OCI-LY7 (cell line): ENCODE measurements around the gene KLHDC10. TPM values are rescaled to one million over a fixed set of nuclear protein-coding genes. Genes with fewer than 3 reads are reported as not detected.

Source experiments
- BruUV-seq: library from RNA; stranded (reverse); fragments of 400-500 nt; replicated peaks from 2 replicates; lab custom pipeline; 2021; lab: Mats Ljungman, UMichigan
- CTCF ChIA-PET: fragments of 300-600 bp; sonication (Branson Sonifier 250); formaldehyde crosslinking; loops from one replicate; lab custom pipeline; 2022; ENCODE audit warnings: antibody characterized with exemption; ENCODE audit not compliant: unreplicated experiment; lab: Charles Lee
- POLR2A ChIA-PET: fragments of 300-600 bp; sonication (Branson Sonifier 250); formaldehyde crosslinking; loops from one replicate; lab custom pipeline; 2022; ENCODE audit warnings: antibody characterized with exemption; lab: Charles Lee
- DNase-seq: peaks from one replicate; pipeline ENCODE4 v3.0.0-alpha.2; 2015; ENCODE audit warnings: low spot score
- H2AFZ ChIP-seq: fragments of 200-600 bp; sonication (generic), shearing (Covaris generic); 2 replicates; pipeline ENCODE4 v1.6.1; 2014; ENCODE audit warnings: mild to moderate bottlenecking, antibody characterized with exemption, low read length, moderate library complexity
- H3K27ac ChIP-seq: fragments of 200-600 bp; sonication (generic); 2 replicates; pipeline ENCODE4 v1.5.1; 2014; ENCODE audit warnings: mixed run types, low read depth, mild to moderate bottlenecking, moderate library complexity, low read length, inconsistent platforms; ENCODE audit not compliant: poor library complexity, severe bottlenecking
- H3K36me3 ChIP-seq: fragments of 200-600 bp; sonication (generic); 2 replicates; pipeline ENCODE4 v1.6.1; 2014; ENCODE audit warnings: mild to moderate bottlenecking, antibody characterized with exemption, low read length, moderate library complexity, mixed read lengths; ENCODE audit not compliant: insufficient read depth
- H3K4me1 ChIP-seq: fragments of 200-600 bp; sonication (generic); 2 replicates; pipeline ENCODE4 v1.5.1; 2014; ENCODE audit warnings: mild to moderate bottlenecking, low read length; ENCODE audit not compliant: insufficient read depth, poor library complexity, severe bottlenecking
- H3K4me2 ChIP-seq: fragments of 200-600 bp; sonication (generic); 2 replicates; pipeline ENCODE4 v1.6.1; 2014; ENCODE audit warnings: mild to moderate bottlenecking, low read length
- H3K4me3 ChIP-seq: fragments of 200-600 bp; sonication (generic); 2 replicates; pipeline ENCODE4 v1.5.1; 2014; ENCODE audit warnings: mild to moderate bottlenecking, low read depth, low read length; ENCODE audit not compliant: poor library complexity, severe bottlenecking
- H3K79me2 ChIP-seq: fragments of 200-600 bp; sonication (generic); 2 replicates; pipeline ENCODE4 v1.6.1; 2016; ENCODE audit warnings: low read depth, mild to moderate bottlenecking, low read length, moderate library complexity, mixed read lengths; ENCODE audit not compliant: insufficient read depth
- H3K9me2 ChIP-seq: fragments of 200-600 bp; sonication (generic); 2 replicates; pipeline ENCODE4 v1.6.1; 2016; ENCODE audit warnings: mild to moderate bottlenecking, low read length, mixed read lengths; ENCODE audit not compliant: insufficient read depth
- H3K9me3 ChIP-seq: fragments of 200-600 bp; sonication (generic); 2 replicates; pipeline ENCODE4 v1.6.1; 2014; ENCODE audit warnings: mild to moderate bottlenecking, mixed run types, low read length, mixed read lengths
- H4K20me1 ChIP-seq: fragments of 200-600 bp; sonication (generic); 2 replicates; pipeline ENCODE4 v1.6.1; 2014; ENCODE audit warnings: mild to moderate bottlenecking, antibody characterized with exemption, low read length, moderate library complexity, mixed read lengths; ENCODE audit not compliant: insufficient read depth
- EZH2phosphoT487 ChIP-seq: fragments of 200-600 bp; sonication (generic); IDR thresholded peaks from 2 replicates; pipeline ENCODE4 v1.6.1; 2018; ENCODE audit warnings: low read depth, borderline replicate concordance, mild to moderate bottlenecking, mixed run types, antibody characterized with exemption, low read length, moderate library complexity, mixed read lengths
- intact Hi-C: fragments of 100-400 bp; cut with micrococcal nuclease; formaldehyde crosslinking; loops from one replicate; pipeline ENCODE4 v1.10.0; 2022; ENCODE audit not compliant: unreplicated experiment
- total RNA-seq, 2 experiments: library from RNA; depleted of rRNA in 1 of 2; stranded (reverse); fragments of >200 nt in 1 of 2; shearing (Covaris generic) in 1 of 2; gene quantifications; 2 replicates each; pipeline ENCODE4 v1.2.3, GENCODE V29; 2014 to 2022
- TF ChIP-seq, protein P1 (sequence below): fragments of 200-600 bp; sonication (generic); conservative IDR thresholded peaks from 2 replicates; pipeline ENCODE4 v1.5.1; 2014; ENCODE audit warnings: mild to moderate bottlenecking, antibody characterized with exemption, low read length, moderate library complexity, mixed read lengths

Gene KLHDC10
- total RNA-seq, 2 experiments from 2014 or later = 15.9 to 21.2 TPM

DNA sequence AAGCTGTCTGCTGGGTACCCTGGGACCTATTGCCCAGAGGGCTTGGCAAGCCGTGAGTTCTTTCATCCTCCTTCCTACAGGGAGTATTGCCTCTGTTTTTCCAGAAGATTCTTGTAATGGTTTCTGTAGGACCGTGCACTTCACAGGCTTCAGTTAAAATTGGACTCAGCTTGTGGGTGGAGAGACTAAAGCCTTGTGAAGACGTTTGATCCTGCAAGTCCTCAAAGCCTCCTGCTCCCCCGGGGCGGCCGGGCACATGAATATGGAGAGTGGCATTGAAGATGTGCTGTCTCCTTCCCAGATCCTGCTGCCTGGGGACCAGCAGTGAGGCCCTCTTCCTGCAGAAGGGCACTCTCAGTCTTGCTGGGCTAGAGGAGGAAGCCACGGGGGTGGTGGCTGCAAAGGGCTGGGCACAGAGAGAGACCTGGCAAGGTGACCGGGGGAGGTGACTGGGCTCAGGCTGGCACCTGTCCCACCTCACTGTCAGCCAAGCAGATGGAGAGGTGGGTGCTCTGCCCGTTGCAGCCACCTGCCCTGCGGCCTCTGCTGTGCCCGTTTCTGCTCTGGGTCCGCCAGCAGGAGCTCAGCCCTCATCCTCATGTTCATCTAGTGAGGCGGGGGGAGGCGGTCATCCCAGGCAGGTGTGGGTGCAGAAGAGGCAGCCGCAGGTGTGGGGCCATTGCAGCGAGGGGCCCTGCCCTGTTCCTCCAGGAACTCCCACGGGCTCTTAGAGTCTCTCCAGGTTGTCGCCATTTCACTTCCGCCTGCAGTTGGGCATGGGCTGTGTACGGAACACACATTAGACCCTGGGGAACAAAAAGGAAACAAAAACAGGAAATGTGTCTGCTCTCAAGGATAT is 79.2 kb downstream of the KLHDC10 start:
- Histone ChIP-seq H4K20me1 (no peaks in the 10 kb centered on the region), H3K79me2 (no peaks in the 10 kb centered on the region), H3K36me3 (no peaks in the 10 kb centered on the region), H3K27ac (peak overlapping the region; percentile 34), H3K4me1 (peaks cover 32% of the 10 kb centered on the region), H3K9me3 (0 out of 2 replicates have a peak, but pooled peaks cover 5% of the 10 kb centered on the region), H3K9me2 (no peaks in the 10 kb centered on the region), H2AFZ (peak overlapping the region; percentile 11; the same call in 1 of the 2 replicates), H3K4me3 (no peak overlapping the region), H3K4me2 (peak overlapping the region; percentile 49; the same call in 1 of the 2 replicates)
- no TSS peak for BruUV-seq
- ChIA-PET CTCF (no interaction called here), POLR2A (interaction anchor here (0.6 to 0.8 kb wide), 2 partner anchors 11 to 357 kb away, joined by 3 to 5 read pairs; no protein-coding TSS in a partner anchor)
- TF ChIP-seq EZH2phosphoT487 = no peak
- TF ChIP-seq, protein P1, sequence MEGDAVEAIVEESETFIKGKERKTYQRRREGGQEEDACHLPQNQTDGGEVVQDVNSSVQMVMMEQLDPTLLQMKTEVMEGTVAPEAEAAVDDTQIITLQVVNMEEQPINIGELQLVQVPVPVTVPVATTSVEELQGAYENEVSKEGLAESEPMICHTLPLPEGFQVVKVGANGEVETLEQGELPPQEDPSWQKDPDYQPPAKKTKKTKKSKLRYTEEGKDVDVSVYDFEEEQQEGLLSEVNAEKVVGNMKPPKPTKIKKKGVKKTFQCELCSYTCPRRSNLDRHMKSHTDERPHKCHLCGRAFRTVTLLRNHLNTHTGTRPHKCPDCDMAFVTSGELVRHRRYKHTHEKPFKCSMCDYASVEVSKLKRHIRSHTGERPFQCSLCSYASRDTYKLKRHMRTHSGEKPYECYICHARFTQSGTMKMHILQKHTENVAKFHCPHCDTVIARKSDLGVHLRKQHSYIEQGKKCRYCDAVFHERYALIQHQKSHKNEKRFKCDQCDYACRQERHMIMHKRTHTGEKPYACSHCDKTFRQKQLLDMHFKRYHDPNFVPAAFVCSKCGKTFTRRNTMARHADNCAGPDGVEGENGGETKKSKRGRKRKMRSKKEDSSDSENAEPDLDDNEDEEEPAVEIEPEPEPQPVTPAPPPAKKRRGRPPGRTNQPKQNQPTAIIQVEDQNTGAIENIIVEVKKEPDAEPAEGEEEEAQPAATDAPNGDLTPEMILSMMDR = no peak
- peak; percentile 31 for DNase-seq
- intact Hi-C loops = loop anchor here (2.0 kb wide), 1 partner anchor 79 kb away; the partner anchor contains the start of gene KLHDC10

DNA sequence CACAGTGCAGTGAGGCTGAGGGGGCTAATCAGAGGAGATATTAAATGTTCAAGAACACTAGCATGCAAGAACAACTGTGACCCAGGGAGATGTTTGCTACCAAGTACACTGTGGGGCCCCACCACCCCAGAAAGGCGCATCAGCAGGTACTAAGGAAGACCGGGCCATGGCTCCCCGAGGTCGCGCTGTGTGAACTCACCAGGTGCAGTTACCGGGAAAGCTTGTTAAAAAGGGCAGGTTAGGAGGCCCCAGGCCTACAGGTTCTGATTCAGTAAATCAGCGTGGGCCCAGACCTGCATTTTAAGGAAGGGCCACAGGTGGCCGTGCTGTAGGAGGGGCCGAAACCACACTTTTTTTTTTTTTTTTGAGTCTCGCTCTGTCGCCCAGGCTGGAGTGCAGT is 80.3 kb downstream of the KLHDC10 start:
- POLR2A ChIA-PET = interaction anchor here (0.6 to 0.7 kb wide), 2 partner anchors 49 to 52 kb away, joined by 3 read pairs; no protein-coding TSS in a partner anchor
- Histone ChIP-seq H3K4me1 (peaks cover 32% of the 10 kb centered on the region), H3K36me3 (no peaks in the 10 kb centered on the region), H3K9me3 (0 out of 2 replicates have a peak, but pooled peaks cover 5% of the 10 kb centered on the region), H4K20me1 (no peaks in the 10 kb centered on the region), H3K9me2 (no peaks in the 10 kb centered on the region), H3K4me3 (no peak overlapping the region), H2AFZ (peak overlapping the region; percentile 69; the same call in 1 of the 2 replicates), H3K4me2 (peak overlapping the region; percentile 45; the same call in 1 of the 2 replicates), H3K79me2 (no peaks in the 10 kb centered on the region), H3K27ac (peak overlapping the region; percentile 77)
- BruUV-seq = no TSS peak
- intact Hi-C loops = loop anchor here (2.0 kb wide), 1 partner anchor 80 kb away; the partner anchor contains the start of gene KLHDC10
- TF ChIP-seq, protein P1 = no peak
- TF ChIP-seq EZH2phosphoT487 = no peak
- peak; percentile 80 for DNase-seq
- CTCF ChIA-PET = no interaction called here
